ENCODE results near the gene SSPN. TPM values are rescaled to one million over a fixed set of nuclear protein-coding genes. Genes with fewer than 3 reads are reported as not detected.

Gene SSPN
- total RNA-seq, 1 experiment from 2014 or later, result 11.9 TPM

DNA sequence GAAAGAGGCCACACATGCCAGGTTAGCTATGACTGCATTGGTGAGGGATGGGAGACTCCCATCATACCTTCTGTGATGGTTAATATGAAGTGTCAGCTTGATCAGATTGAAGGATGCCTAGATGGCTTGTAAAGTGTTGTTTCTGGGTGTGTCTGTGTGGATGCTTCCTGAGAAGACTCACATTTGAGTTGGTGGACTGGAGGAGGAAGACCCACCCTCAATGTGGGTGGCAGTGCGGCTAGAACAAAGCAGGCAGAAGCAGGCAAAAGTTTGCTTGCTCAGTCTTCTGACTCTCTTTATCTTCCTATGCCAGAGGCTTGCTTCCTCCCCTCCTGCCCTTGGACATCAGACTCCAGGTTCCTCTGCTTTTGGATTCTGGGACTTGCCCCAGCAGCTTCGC, 88.2 kb downstream of the SSPN start:
- intact Hi-C loops (cut with micrococcal nuclease), result no loop called here
- H3K27ac ChIP-seq (ENCODE audit: low read length), result no peak overlapping the region
- POLR2A ChIA-PET (ENCODE audit: unreplicated experiment), result no interaction called here

DNA sequence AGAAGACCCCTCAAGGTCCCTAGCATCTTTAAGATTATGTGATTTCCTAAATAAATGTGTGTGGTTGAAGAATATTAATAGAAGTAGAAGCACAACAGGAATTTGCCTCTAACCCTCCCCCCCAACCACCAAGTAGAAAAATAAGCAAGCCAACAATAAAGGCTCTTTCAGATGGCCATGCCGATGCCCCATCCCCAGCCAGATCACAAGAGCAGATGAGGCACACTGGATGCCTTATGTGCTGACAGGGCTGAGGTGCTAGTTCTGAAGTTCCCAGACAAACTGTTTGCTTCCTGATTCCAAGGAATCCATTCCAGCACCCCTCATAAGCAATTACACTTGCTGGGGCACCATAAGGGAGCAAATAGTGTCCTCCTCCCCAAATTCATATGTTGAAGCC, 90.0 kb downstream of the SSPN start:
- intact Hi-C loops (cut with micrococcal nuclease), result no loop called here
- POLR2A ChIA-PET (ENCODE audit: unreplicated experiment), result no interaction called here
- no TSS peak for BruUV-seq (replicated peaks)

More for the DNA sequence above, 88.2 kb downstream of the SSPN start:
- ATAC-seq (no peak), DNase-seq (no peak)
- Histone ChIP-seq H2AFZ (ENCODE audit: low read length) (no peak overlapping the region), H3K27me3 (ENCODE audit: low read length) (no peaks in the 10 kb centered on the region), H3K4me2 (ENCODE audit: low read length) (no peak overlapping the region), H4K20me1 (ENCODE audit: low read length) (no peaks in the 10 kb centered on the region), H3K4me1 (ENCODE audit: insufficient read depth, low read length) (no peaks in the 10 kb centered on the region), H3K36me3 (ENCODE audit: low read depth, low read length) (no peaks in the 10 kb centered on the region), H3F3A (ENCODE audit: low read length, unreplicated experiment) (no peaks in the 10 kb centered on the region), H3K4me3 (ENCODE audit: low read length) (no peak overlapping the region), H3K9me2 (replicated peaks; ENCODE audit: low read length) (no peaks in the 10 kb centered on the region), H3K79me2 (ENCODE audit: low read length) (no peaks in the 10 kb centered on the region), H3K9me3 (ENCODE audit: low read length) (no peaks in the 10 kb centered on the region), H3K9ac (ENCODE audit: low read length) (no peak overlapping the region)
- CTCF ChIA-PET, result no interaction called here
- BruUV-seq (replicated peaks), result no TSS peak
- TF ChIP-seq EZH2phosphoT487 (IDR thresholded peaks at IDR 0.05; ENCODE audit: borderline replicate concordance, low read length) (no peak), EZH2 (IDR thresholded peaks at IDR 0.05; ENCODE audit: low read length, unreplicated experiment) (no peak)
- TF ChIP-seq, protein P1, sequence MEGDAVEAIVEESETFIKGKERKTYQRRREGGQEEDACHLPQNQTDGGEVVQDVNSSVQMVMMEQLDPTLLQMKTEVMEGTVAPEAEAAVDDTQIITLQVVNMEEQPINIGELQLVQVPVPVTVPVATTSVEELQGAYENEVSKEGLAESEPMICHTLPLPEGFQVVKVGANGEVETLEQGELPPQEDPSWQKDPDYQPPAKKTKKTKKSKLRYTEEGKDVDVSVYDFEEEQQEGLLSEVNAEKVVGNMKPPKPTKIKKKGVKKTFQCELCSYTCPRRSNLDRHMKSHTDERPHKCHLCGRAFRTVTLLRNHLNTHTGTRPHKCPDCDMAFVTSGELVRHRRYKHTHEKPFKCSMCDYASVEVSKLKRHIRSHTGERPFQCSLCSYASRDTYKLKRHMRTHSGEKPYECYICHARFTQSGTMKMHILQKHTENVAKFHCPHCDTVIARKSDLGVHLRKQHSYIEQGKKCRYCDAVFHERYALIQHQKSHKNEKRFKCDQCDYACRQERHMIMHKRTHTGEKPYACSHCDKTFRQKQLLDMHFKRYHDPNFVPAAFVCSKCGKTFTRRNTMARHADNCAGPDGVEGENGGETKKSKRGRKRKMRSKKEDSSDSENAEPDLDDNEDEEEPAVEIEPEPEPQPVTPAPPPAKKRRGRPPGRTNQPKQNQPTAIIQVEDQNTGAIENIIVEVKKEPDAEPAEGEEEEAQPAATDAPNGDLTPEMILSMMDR (conservative IDR thresholded peaks at IDR 0.05; ENCODE audit: low read depth, low read length), result no peak

DNA sequence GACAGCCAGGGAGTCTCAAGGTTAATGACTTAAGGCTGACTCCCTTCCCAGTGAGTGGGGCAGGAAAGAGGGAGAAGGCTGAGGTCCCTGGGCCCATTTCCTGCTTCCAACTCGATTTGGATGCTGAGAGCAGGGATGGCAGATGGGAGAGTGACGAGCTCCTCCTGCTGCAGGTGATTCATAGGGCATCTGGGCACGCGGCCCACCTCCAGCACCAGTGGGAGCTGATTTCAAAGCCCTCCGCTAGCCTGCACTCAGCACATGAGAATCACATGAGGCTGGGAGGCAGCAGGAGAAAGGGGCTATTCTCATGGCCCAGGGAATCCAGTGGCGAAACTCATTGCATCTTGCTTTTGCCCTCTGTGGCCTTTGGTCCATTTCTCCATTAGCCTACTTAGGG, 90.8 kb downstream of the SSPN start:
- H3K4me1 ChIP-seq (ENCODE audit: insufficient read depth, low read length), result no peaks in the 10 kb centered on the region
- no peak overlapping the region for H3K4me3 ChIP-seq (ENCODE audit: low read length)
- H3K9ac ChIP-seq (ENCODE audit: low read length), result no peak overlapping the region
- H3K27me3 ChIP-seq (ENCODE audit: low read length), result no peaks in the 10 kb centered on the region
- intact Hi-C loops (cut with micrococcal nuclease), result loop anchor here (1.0 kb wide), 1 partner anchor 167 kb away; no protein-coding TSS in a partner anchor
- ATAC-seq (peak; percentile 56; the same call in 1 of the 2 replicates), DNase-seq (peak; percentile 28)
- BruUV-seq (replicated peaks), result no TSS peak
- no peak overlapping the region for H3K4me2 ChIP-seq (ENCODE audit: low read length)
- no peak for TF ChIP-seq EZH2phosphoT487 (IDR thresholded peaks at IDR 0.05; ENCODE audit: borderline replicate concordance, low read length)
- TF ChIP-seq, protein P1 (conservative IDR thresholded peaks at IDR 0.05; ENCODE audit: low read depth, low read length), result 0 out of 2 replicates have a peak, but pooled peaks have one; percentile 13
- TF ChIP-seq EZH2 (IDR thresholded peaks at IDR 0.05; ENCODE audit: low read length, unreplicated experiment), result no peak
- H3K79me2 ChIP-seq (ENCODE audit: low read length), result no peaks in the 10 kb centered on the region
- no peaks in the 10 kb centered on the region for H3K9me3 ChIP-seq (ENCODE audit: low read length)
- no peak overlapping the region for H3K27ac ChIP-seq (ENCODE audit: low read length)
- ChIA-PET POLR2A (ENCODE audit: unreplicated experiment) (no interaction called here), CTCF (interaction anchor here (1.0 kb wide), 1 partner anchor 166 kb away, joined by 3 read pairs; no protein-coding TSS in a partner anchor)
- no peaks in the 10 kb centered on the region for H4K20me1 ChIP-seq (ENCODE audit: low read length)
- H2AFZ ChIP-seq (ENCODE audit: low read length), result no peak overlapping the region
- no peaks in the 10 kb centered on the region for H3K9me2 ChIP-seq (replicated peaks; ENCODE audit: low read length)
- H3K36me3 ChIP-seq (ENCODE audit: low read depth, low read length), result no peaks in the 10 kb centered on the region
- H3F3A ChIP-seq (ENCODE audit: low read length, unreplicated experiment), result no peaks in the 10 kb centered on the region

More for the DNA sequence above, 90.0 kb downstream of the SSPN start:
- TF ChIP-seq, protein P1 (conservative IDR thresholded peaks at IDR 0.05; ENCODE audit: low read depth, low read length), result no peak
- TF ChIP-seq EZH2phosphoT487 (IDR thresholded peaks at IDR 0.05; ENCODE audit: borderline replicate concordance, low read length) (no peak), EZH2 (IDR thresholded peaks at IDR 0.05; ENCODE audit: low read length, unreplicated experiment) (no peak)
- H3K36me3 ChIP-seq (ENCODE audit: low read depth, low read length), result no peaks in the 10 kb centered on the region
- no peaks in the 10 kb centered on the region for H3K4me1 ChIP-seq (ENCODE audit: insufficient read depth, low read length)
- CTCF ChIA-PET, result no interaction called here
- H3K4me3 ChIP-seq (ENCODE audit: low read length), result no peak overlapping the region
- no peaks in the 10 kb centered on the region for H3K27me3 ChIP-seq (ENCODE audit: low read length)
- no peaks in the 10 kb centered on the region for H3K9me3 ChIP-seq (ENCODE audit: low read length)
- H3K79me2 ChIP-seq (ENCODE audit: low read length), result no peaks in the 10 kb centered on the region
- no peak overlapping the region for H2AFZ ChIP-seq (ENCODE audit: low read length)
- H3F3A ChIP-seq (ENCODE audit: low read length, unreplicated experiment), result no peaks in the 10 kb centered on the region
- H3K9ac ChIP-seq (ENCODE audit: low read length), result no peak overlapping the region
- ATAC-seq (no peak), DNase-seq (no peak)
- no peaks in the 10 kb centered on the region for H4K20me1 ChIP-seq (ENCODE audit: low read length)
- no peak overlapping the region for H3K27ac ChIP-seq (ENCODE audit: low read length)
- no peak overlapping the region for H3K4me2 ChIP-seq (ENCODE audit: low read length)
- no peaks in the 10 kb centered on the region for H3K9me2 ChIP-seq (replicated peaks; ENCODE audit: low read length)
